Measurements from ENCODE around the gene TMEM19.

The TMEM19 gene

DNA sequence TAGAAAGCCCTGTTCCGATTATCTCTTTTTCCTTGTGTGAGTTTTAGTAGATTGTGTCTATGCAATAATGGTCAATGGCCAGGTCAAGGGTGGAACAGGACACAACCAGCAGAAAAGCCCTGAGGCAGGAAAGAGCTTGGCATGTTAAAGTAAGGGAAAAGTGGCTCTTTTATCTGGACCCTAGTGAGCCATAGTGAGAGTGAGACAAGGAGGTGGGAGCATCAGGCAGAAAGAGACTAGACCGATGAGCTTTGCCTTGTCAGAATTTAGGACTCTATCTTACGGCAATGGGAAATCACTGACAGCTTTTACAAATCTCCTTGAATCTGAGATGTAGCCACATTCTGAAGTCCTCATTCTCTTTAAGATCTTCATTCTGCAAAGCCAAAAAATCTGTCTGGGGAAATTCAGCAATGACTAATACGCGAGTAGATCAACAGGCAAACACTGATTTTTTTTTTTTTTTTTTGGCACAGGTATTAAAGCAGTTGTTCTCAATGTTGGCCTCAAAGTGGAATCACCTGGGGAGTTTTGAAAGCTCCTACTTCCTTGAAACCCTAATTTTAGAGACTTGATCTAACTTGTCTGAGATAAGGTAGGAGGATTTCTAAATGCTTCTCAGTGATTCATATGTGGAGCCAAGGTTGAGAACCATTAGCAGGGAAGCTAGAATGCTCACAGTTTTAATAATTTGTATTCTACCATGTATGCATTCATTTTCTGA, 33.9 kb downstream of the TMEM19 start:
- no peak for DNase-seq (ENCODE audit: low spot score)

DNA sequence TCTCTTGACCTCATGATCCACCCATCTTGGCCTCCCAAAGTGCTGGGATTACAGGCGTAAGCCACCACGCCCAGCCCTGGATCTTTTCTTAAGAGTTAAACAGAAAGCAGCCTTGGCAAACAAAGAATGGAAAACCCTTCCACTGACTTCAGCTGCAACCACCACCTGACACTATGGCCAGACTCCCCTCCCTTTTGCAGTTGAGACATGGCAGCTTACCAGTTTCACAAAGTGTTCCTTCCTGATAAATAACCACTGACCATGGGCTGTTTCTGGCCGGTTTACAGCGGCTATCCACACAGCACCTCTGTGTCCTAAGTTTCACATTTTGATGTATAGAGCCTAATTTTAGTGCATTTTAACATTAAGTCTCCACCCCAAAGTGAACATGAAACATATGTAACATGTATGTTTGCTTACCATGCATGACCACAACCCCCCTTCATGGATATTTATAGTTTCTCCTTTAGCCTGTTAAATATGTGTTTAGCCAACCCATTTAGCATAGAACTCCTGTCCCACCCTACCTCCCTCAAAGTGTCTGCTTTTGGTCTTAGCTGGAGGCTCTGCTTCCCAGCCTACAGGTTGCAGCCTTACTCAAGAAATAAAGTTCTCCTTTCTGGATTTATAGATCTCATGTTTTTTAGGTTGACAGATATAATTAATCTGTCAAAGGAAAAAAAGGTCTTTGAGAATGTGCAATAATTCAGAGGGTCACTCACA, 36.1 kb downstream of the TMEM19 start:
- DNase-seq (ENCODE audit: low spot score) = no peak

DNA sequence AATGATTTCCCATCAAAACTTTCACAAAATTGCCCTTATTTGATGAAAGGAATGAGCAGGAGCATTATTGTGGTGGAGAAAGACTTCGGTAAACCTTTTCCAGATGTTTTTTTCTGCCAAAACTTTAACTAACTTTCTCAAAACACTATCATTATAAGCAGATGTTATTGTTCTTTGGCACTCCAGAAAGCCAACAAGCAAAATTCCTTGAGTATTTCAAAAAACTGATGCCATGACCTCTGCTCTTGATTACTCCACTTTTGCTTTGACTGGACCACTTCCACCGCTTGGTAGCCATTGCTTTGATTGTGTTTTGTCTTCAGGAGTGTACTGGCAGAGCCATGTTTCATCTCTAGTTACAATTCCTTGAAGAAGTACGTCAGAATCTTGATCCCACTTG, 39.1 kb downstream of the TMEM19 start:
- peak; percentile 12 for DNase-seq (ENCODE audit: low spot score)

DNA sequence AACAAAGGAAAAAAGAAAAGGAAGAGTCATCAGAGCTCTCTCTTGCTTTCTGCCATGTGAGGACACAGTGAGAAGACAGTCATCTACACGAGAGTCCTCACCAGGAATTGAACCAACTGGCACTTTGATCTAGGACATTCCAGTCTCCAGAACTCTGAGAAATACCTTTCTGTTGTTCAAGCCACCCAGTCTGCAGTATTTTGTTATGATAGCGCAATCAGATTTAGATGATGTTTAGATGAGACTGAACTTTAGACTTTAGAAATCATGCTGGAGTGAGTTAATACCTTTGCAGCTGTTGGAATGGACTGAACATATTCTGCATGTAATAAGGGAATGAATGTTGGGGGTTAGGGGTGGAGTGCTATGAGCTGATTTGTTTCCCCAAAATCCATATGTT, 40.7 kb downstream of the TMEM19 start:
- DNase-seq (ENCODE audit: low spot score) = no peak

DNA sequence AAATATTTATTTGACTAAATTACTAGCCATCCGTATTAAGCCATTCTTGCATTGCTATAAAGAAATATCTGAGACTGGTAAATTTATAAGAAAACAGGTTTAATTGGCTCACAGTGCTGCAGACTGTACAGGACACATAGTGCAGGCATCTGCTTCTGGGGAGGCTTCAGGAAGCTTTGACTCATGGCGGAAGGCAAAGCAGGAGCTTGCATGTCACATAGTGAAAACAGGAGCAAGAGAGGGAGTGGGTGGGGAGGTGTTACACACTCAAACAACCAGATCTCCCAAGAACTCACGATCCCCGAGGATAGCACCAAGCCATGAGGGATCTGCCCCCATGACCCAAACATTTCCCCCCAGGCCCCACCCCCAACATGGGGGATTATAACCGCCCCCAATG, 42.1 kb downstream of the TMEM19 start:
- DNase-seq (ENCODE audit: low spot score) = no peak

GRCh38 chr12:71730936-71731335, 45.1 kb downstream of the TMEM19 start:
- DNase-seq (ENCODE audit: low spot score) = no peak

DNA sequence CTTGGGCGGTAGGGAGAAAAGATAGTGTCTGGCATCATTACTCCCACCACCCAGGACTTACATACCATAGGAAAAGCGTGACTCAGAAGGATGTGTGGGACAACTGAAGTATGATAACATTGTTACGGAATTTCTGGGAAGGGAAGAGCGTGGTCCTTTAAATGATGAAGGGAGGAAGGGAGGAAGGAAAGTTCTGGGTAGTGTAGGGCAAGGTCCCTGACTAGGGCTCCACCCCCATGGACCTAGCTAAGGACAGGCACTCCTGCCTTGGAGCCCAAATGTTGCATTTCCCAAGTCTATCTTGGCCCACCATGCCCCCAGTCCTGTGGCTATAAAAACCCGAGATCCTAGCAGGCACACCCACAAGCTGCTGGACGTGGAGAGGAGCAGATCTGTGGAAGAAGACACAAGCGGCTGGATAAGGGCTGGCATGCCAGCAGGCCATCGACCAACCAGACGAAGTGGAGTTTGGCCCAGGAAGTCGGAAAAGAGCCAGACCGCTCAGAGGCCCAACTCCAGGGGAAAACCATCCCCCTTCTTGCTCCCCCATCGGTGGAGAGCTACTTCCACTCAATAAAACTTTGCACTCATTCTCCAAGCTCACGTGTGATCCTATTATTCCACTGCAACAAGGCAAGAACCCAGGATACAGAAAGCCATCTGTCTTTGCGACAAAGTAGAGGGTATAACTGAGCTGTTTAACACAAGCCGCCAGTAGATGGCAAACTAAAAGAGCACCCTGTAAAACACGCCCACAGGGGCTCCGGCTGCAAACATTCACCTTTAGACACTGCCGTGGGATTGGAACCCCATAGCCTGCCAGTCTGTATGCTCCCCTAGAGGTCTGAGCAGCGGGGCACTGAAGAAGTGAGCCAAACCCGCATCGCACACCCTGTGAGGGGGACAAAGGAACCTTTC, 45.8 kb downstream of the TMEM19 start:
- no peak for DNase-seq (ENCODE audit: low spot score)

DNA sequence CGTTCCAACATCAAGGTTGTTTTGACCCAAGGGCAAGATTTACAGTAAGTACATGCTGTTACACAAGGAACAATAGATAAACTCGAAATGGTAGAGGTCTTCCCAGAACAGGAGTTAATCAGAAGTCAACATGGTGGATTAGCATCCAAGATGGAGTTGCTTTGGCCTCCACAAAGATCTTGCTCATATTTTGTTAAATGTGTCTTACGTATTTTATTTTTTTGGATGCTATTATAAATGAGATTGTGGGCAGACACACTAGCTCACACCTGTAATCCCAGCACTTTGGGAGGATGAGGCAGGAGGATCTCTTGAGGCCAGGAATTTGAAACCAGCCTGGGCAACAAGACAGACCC, 46.5 kb downstream of the TMEM19 start:
- DNase-seq (ENCODE audit: low spot score) = no peak

DNA sequence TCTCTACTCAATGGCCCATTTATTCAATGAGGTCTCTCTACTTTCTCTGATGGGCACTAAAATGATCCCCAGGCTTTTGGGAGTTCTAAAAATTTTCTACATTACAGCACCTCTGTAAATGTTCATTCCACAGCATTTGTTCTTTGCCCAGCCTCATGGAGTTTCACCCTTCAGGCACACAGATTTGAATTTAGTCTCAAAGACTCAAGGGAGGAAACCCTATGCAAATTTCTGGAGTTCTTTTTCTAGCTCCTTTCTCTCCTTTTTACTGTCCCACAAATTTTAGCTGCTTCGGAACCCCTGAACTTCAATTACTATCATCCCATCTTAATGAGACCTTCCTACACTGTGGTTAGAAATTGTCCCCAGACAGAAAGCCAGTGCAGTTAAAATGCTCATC, 51.3 kb downstream of the TMEM19 start:
- no peak for DNase-seq (ENCODE audit: low spot score)

- DNase-seq (ENCODE audit: low spot score) = no peak
Measured at GRCh38 chr12:71742998-71743397, 57.1 kb downstream of the TMEM19 start.

- no peak for DNase-seq (ENCODE audit: low spot score)
Measured at GRCh38 chr12:71744522-71745300, 58.8 kb downstream of the TMEM19 start.

DNA sequence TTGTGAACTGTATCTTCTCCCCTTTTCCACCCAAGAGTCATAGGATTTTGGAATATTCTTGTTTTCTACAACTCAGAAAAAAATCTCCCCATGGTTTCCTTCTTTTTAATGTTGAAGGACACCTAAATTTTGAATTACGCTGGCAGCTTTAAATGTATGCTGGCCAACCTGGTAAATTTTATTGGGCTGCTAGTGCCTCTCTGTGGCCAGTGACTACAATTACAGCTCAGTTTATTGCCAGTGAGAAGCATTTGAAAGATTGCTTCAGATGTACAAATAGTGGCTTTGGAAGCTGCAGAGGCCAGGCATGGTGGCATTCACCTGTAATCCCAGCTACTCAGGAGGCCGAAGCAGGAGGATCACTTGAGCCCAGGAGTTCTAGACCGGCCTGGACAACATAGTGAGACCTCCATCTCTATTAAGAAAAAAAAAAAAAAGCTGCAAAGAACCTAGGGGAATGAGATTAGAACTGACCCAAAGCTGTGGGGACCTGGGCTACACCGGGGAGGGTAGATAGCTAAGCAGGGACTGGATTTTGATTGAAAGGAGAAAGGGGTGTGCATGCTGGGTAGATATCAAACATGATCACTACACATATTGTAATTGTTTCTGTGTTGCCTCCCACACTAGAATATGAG, 61.2 kb downstream of the TMEM19 start:
- peak; percentile 64 for DNase-seq (ENCODE audit: low spot score)

GRCh38 chr12:71748081-71748850, 62.4 kb downstream of the TMEM19 start:
- no peak for DNase-seq (ENCODE audit: low spot score)

- no peak for DNase-seq (ENCODE audit: low spot score)
Measured at GRCh38 chr12:71749666-71750065, 63.8 kb downstream of the TMEM19 start.

GRCh38 chr12:71752891-71753290, 67.0 kb downstream of the TMEM19 start:
- no peak for DNase-seq (ENCODE audit: low spot score)
